ENCODE results near the gene MS4A7.

MS4A7 gene

GRCh38 chr11:60371386-60371785, 6.9 kb upstream of the MS4A7 start:
- no peak for DNase-seq

- no peak for DNase-seq
Observed at GRCh38 chr11:60371854-60372253, 6.5 kb upstream of the MS4A7 start.

- DNase-seq: no peak
Observed at GRCh38 chr11:60372767-60373166, 5.6 kb upstream of the MS4A7 start.

- DNase-seq: no peak
Observed at GRCh38 chr11:60375316-60375715, 3.0 kb upstream of the MS4A7 start.

GRCh38 chr11:60376601-60377000, 1.7 kb upstream of the MS4A7 start:
- no peak for DNase-seq

- no peak for DNase-seq
Observed at GRCh38 chr11:60377401-60378136, 763 bp upstream of the MS4A7 start.

GRCh38 chr11:60389279-60389910, 11.1 kb downstream of the MS4A7 start:
- DNase-seq: no peak

- no peak for DNase-seq
Observed at GRCh38 chr11:60390419-60390818, 12.1 kb downstream of the MS4A7 start.

- no peak for DNase-seq
Observed at GRCh38 chr11:60392361-60392760, 14.0 kb downstream of the MS4A7 start.

GRCh38 chr11:60393016-60393415, 14.7 kb downstream of the MS4A7 start:
- DNase-seq: no peak

- DNase-seq: no peak
Observed at GRCh38 chr11:60394666-60395380, 16.5 kb downstream of the MS4A7 start.

- DNase-seq: no peak
Observed at GRCh38 chr11:60396382-60396781, 18.1 kb downstream of the MS4A7 start, which contains the start of gene MS4A14. MS4A14 (plus strand) TSS chr11:60396459; CDS start chr11:60396579, 120 bp downstream.

- DNase-seq: no peak
Observed at GRCh38 chr11:60396799-60397198, 18.5 kb downstream of the MS4A7 start.

- DNase-seq: no peak
Observed at GRCh38 chr11:60420015-60420414, 41.7 kb downstream of the MS4A7 start.

GRCh38 chr11:60422609-60423008, 44.3 kb downstream of the MS4A7 start:
- no peak for DNase-seq

- no peak for DNase-seq
Observed at GRCh38 chr11:60428517-60428916, 50.2 kb downstream of the MS4A7 start.

GRCh38 chr11:60429272-60429671, 50.9 kb downstream of the MS4A7 start, which contains the start of gene MS4A5:
MS4A5 (plus strand) TSS chr11:60429572; CDS start chr11:60429675, 103 bp downstream.
- no peak for DNase-seq

GRCh38 chr11:60431251-60431650, 52.9 kb downstream of the MS4A7 start:
- DNase-seq: no peak

- DNase-seq: no peak
Observed at GRCh38 chr11:60433401-60433800, 55.1 kb downstream of the MS4A7 start.

Data from fibroblast of skin of back (primary cell).